HepG2 (cell line): ENCODE data around the gene PLD1.

Experiments
- EP300 ChIP-seq, 3 experiments: sonication (generic) in 1 of 3; formaldehyde crosslinking in 1 of 3; IDR thresholded peaks; 2 replicates each; pipeline versions ENCODE4 v1.5.1 to v1.6.1; 2011 to 2020; ENCODE audit warnings: low read depth in 2 of 3, low read length in 2 of 3, borderline replicate concordance in 1 of 3, improper control_type of control experiment in 1 of 3, mild to moderate bottlenecking in 1 of 3, missing genetic modification reagents in 1 of 3, moderate library complexity in 1 of 3
- EZH2 ChIP-seq: conservative IDR thresholded peaks from 2 replicates; pipeline ENCODE4 v1.6.1; 2012; ENCODE audit warnings: mild to moderate bottlenecking, low read depth, low read length, moderate library complexity
- FOSL1 ChIP-seq: sonication (generic); formaldehyde crosslinking; IDR thresholded peaks from 2 replicates; pipeline ENCODE4 v1.9.0; 2021; ENCODE audit warnings: missing genetic modification reagents, borderline replicate concordance
- GFI1 ChIP-seq: sonication (generic); formaldehyde crosslinking; IDR thresholded peaks from 2 replicates; pipeline ENCODE4 v1.5.0; 2020; ENCODE audit warnings: missing genetic modification reagents, mild to moderate bottlenecking, borderline replicate concordance
- IRF2 ChIP-seq: IDR thresholded peaks from 2 replicates; pipeline ENCODE4 v1.6.1; 2018; ENCODE audit warnings: missing genetic modification reagents, missing compliant biosample characterization
- PCBP2 ChIP-seq: fragments of 200-400 bp; formaldehyde crosslinking; optimal IDR thresholded peaks from 2 replicates; pipeline ENCODE3; 2018; ENCODE audit warnings: low read length, low read depth; ENCODE audit not compliant: poor library complexity, severe bottlenecking
- RBM22 ChIP-seq: fragments of 200-400 bp; formaldehyde crosslinking; optimal IDR thresholded peaks from 2 replicates; pipeline ENCODE3; 2017; ENCODE audit warnings: mild to moderate bottlenecking, low read length, moderate library complexity
- UBTF ChIP-seq: sonication (generic); formaldehyde crosslinking; IDR thresholded peaks from 2 replicates; pipeline ENCODE4 v1.4.0; 2020; ENCODE audit warnings: mild to moderate bottlenecking, missing genetic modification reagents
- ZFP1 ChIP-seq: IDR thresholded peaks from 2 replicates; pipeline ENCODE4 v1.6.1; 2016
- ZNF138 ChIP-seq: sonication (generic); formaldehyde crosslinking; IDR thresholded peaks from 2 replicates; pipeline ENCODE4 v1.5.0; 2020; ENCODE audit warnings: mild to moderate bottlenecking, low read depth, missing genetic modification reagents
- ZNF143 ChIP-seq: sonication (generic); formaldehyde crosslinking; IDR thresholded peaks from 2 replicates; pipeline ENCODE4 v1.4.0; 2020; ENCODE audit warnings: missing genetic modification reagents
- TF ChIP-seq, protein P1 (sequence below): sonication (generic); formaldehyde crosslinking; IDR thresholded peaks from 2 replicates; pipeline ENCODE4 v1.5.0; 2020; ENCODE audit warnings: mild to moderate bottlenecking, missing genetic modification reagents, moderate library complexity
- TF ChIP-seq, protein P2 (sequence below): sonication (generic); formaldehyde crosslinking; conservative IDR thresholded peaks from 2 replicates; pipeline ENCODE4 v1.4.0; 2020; ENCODE audit warnings: missing genetic modification reagents

DNA sequence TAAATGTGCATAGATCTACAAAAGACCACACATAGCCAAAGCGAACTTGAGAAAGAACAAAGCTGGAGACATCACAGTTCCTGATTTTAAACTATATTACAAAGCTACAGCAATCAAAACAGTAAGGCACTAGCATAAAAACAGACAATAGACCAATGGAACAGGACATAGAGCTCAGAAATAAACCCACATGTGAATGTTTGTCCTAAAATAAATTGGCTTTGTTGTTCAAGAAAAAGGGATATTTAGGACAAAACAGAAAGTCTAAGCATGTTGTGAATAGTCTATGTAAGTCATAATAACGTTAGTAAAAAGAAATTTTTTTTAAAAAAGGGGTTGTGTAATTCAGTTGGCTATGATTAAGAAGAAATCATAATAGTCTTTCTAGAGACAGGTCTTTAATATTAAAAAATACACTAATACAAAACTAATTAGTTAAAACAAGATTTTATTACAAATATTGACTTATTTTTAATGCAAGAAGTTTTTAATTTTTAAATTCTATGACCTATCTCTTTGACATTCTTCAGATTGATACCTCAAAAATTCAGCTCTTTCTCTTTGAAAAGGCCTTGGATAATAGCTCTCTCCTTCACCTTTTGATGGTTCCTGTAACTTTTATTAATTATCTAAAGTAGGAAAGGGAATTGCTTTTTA lies 44.5 kb upstream of the PLD1 start:
- TF ChIP-seq FOSL1 (CRISPR knock-in tag) = no peak
- TF ChIP-seq IRF2 (CRISPR knock-in tag) = no peak
- TF ChIP-seq GFI1 (CRISPR knock-in tag) = no peak
- TF ChIP-seq ZNF138 (CRISPR knock-in tag) = no peak
- no peak for TF ChIP-seq RBM22
- no peak for TF ChIP-seq UBTF (CRISPR knock-in tag)
- TF ChIP-seq, protein P1, sequence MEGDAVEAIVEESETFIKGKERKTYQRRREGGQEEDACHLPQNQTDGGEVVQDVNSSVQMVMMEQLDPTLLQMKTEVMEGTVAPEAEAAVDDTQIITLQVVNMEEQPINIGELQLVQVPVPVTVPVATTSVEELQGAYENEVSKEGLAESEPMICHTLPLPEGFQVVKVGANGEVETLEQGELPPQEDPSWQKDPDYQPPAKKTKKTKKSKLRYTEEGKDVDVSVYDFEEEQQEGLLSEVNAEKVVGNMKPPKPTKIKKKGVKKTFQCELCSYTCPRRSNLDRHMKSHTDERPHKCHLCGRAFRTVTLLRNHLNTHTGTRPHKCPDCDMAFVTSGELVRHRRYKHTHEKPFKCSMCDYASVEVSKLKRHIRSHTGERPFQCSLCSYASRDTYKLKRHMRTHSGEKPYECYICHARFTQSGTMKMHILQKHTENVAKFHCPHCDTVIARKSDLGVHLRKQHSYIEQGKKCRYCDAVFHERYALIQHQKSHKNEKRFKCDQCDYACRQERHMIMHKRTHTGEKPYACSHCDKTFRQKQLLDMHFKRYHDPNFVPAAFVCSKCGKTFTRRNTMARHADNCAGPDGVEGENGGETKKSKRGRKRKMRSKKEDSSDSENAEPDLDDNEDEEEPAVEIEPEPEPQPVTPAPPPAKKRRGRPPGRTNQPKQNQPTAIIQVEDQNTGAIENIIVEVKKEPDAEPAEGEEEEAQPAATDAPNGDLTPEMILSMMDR = no peak
- TF ChIP-seq ZFP1 (CRISPR knock-in tag) = no peak
- no peak for TF ChIP-seq EZH2
- TF ChIP-seq ZNF143 (CRISPR knock-in tag) = no peak
- TF ChIP-seq EP300 (IDR thresholded peaks at IDR 0.05; ENCODE audit: low read depth in 2 of 2, low read length in 2 of 2) = no peak
- no peak for TF ChIP-seq EP300 (CRISPR knock-in tag; IDR thresholded peaks at IDR 0.05; ENCODE audit: borderline replicate concordance)
- no peak for TF ChIP-seq PCBP2
- TF ChIP-seq, protein P2, sequence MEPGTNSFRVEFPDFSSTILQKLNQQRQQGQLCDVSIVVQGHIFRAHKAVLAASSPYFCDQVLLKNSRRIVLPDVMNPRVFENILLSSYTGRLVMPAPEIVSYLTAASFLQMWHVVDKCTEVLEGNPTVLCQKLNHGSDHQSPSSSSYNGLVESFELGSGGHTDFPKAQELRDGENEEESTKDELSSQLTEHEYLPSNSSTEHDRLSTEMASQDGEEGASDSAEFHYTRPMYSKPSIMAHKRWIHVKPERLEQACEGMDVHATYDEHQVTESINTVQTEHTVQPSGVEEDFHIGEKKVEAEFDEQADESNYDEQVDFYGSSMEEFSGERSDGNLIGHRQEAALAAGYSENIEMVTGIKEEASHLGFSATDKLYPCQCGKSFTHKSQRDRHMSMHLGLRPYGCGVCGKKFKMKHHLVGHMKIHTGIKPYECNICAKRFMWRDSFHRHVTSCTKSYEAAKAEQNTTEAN (CRISPR knock-in tag) = no peak
